ENCODE results near the gene FAM110D.

FAM110D gene

GRCh38 chr1:26122988-26123973 lies 35.6 kb upstream of the FAM110D start:
- Histone ChIP-seq H3K4me3 (ENCODE audit: low read length) (no peak overlapping the region), H3K4me1 (ENCODE audit: control insufficient read depth, insufficient read depth, low read length) (peaks cover 27% of the 10 kb centered on the region), H3K9me3 (ENCODE audit: control insufficient read depth, low read length) (no peaks in the 10 kb centered on the region), H3K9ac (ENCODE audit: low read length) (no peak overlapping the region), H3K36me3 (ENCODE audit: control insufficient read depth, insufficient read depth, low read length, severe bottlenecking) (peaks cover 9% of the 10 kb centered on the region), H3K27me3 (replicated peaks; ENCODE audit: control insufficient read depth, insufficient read depth, low read length) (no peaks in the 10 kb centered on the region)
- DNase-seq (ENCODE audit: low read depth): peak; percentile 51

- Histone ChIP-seq H3K9me3 (ENCODE audit: control insufficient read depth, low read length) (no peaks in the 10 kb centered on the region), H3K9ac (ENCODE audit: low read length) (no peak overlapping the region), H3K36me3 (ENCODE audit: control insufficient read depth, insufficient read depth, low read length, severe bottlenecking) (no peaks in the 10 kb centered on the region), H3K27me3 (replicated peaks; ENCODE audit: control insufficient read depth, insufficient read depth, low read length) (no peaks in the 10 kb centered on the region), H3K4me1 (ENCODE audit: control insufficient read depth, insufficient read depth, low read length) (peaks cover 27% of the 10 kb centered on the region), H3K4me3 (ENCODE audit: low read length) (no peak overlapping the region)
- DNase-seq (ENCODE audit: low read depth): no peak
Measured at GRCh38 chr1:26124418-26125331, 34.2 kb upstream of the FAM110D start.

GRCh38 chr1:26125382-26125781 lies 33.5 kb upstream of the FAM110D start:
- Histone ChIP-seq H3K4me1 (ENCODE audit: control insufficient read depth, insufficient read depth, low read length) (peaks cover 27% of the 10 kb centered on the region), H3K27me3 (replicated peaks; ENCODE audit: control insufficient read depth, insufficient read depth, low read length) (no peaks in the 10 kb centered on the region), H3K4me3 (ENCODE audit: low read length) (no peak overlapping the region), H3K9ac (ENCODE audit: low read length) (no peak overlapping the region), H3K36me3 (ENCODE audit: control insufficient read depth, insufficient read depth, low read length, severe bottlenecking) (no peaks in the 10 kb centered on the region), H3K9me3 (ENCODE audit: control insufficient read depth, low read length) (no peaks in the 10 kb centered on the region)
- no peak for DNase-seq (ENCODE audit: low read depth)

GRCh38 chr1:26125946-26126320 lies 32.9 kb upstream of the FAM110D start:
- H3K9ac ChIP-seq (ENCODE audit: low read length): no peak overlapping the region
- H3K36me3 ChIP-seq (ENCODE audit: control insufficient read depth, insufficient read depth, low read length, severe bottlenecking): no peaks in the 10 kb centered on the region
- H3K9me3 ChIP-seq (ENCODE audit: control insufficient read depth, low read length): no peaks in the 10 kb centered on the region
- no peak overlapping the region for H3K4me3 ChIP-seq (ENCODE audit: low read length)
- no peaks in the 10 kb centered on the region for H3K27me3 ChIP-seq (replicated peaks; ENCODE audit: control insufficient read depth, insufficient read depth, low read length)
- DNase-seq (ENCODE audit: low read depth): no peak
- H3K4me1 ChIP-seq (ENCODE audit: control insufficient read depth, insufficient read depth, low read length): peaks cover 27% of the 10 kb centered on the region

GRCh38 chr1:26126321-26127084 lies 32.4 kb upstream of the FAM110D start:
- H3K4me1 ChIP-seq (ENCODE audit: control insufficient read depth, insufficient read depth, low read length): peaks cover 27% of the 10 kb centered on the region
- H3K9ac ChIP-seq (ENCODE audit: low read length): no peak overlapping the region
- no peak overlapping the region for H3K4me3 ChIP-seq (ENCODE audit: low read length)
- DNase-seq (ENCODE audit: low read depth): no peak
- no peaks in the 10 kb centered on the region for H3K36me3 ChIP-seq (ENCODE audit: control insufficient read depth, insufficient read depth, low read length, severe bottlenecking)
- no peaks in the 10 kb centered on the region for H3K27me3 ChIP-seq (replicated peaks; ENCODE audit: control insufficient read depth, insufficient read depth, low read length)
- no peaks in the 10 kb centered on the region for H3K9me3 ChIP-seq (ENCODE audit: control insufficient read depth, low read length)

- no peak for DNase-seq (ENCODE audit: low read depth)
- Histone ChIP-seq H3K9me3 (ENCODE audit: control insufficient read depth, low read length) (no peaks in the 10 kb centered on the region), H3K36me3 (ENCODE audit: control insufficient read depth, insufficient read depth, low read length, severe bottlenecking) (no peaks in the 10 kb centered on the region)
Measured at GRCh38 chr1:26127235-26128163, 31.4 kb upstream of the FAM110D start.

GRCh38 chr1:26129778-26130177 lies 29.1 kb upstream of the FAM110D start:
- DNase-seq (ENCODE audit: low read depth): no peak
- Histone ChIP-seq H3K4me1 (ENCODE audit: control insufficient read depth, insufficient read depth, low read length) (peaks cover 15% of the 10 kb centered on the region), H3K9me3 (ENCODE audit: control insufficient read depth, low read length) (no peaks in the 10 kb centered on the region), H3K36me3 (ENCODE audit: control insufficient read depth, insufficient read depth, low read length, severe bottlenecking) (no peaks in the 10 kb centered on the region), H3K9ac (ENCODE audit: low read length) (no peak overlapping the region), H3K4me3 (ENCODE audit: low read length) (no peak overlapping the region), H3K27me3 (replicated peaks; ENCODE audit: control insufficient read depth, insufficient read depth, low read length) (no peaks in the 10 kb centered on the region)

More at GRCh38 chr1:26127235-26128163, 31.4 kb upstream of the FAM110D start:
- no peak overlapping the region for H3K9ac ChIP-seq (ENCODE audit: low read length)
- H3K4me1 ChIP-seq (ENCODE audit: control insufficient read depth, insufficient read depth, low read length): peaks cover 27% of the 10 kb centered on the region
- no peak overlapping the region for H3K4me3 ChIP-seq (ENCODE audit: low read length)
- no peaks in the 10 kb centered on the region for H3K27me3 ChIP-seq (replicated peaks; ENCODE audit: control insufficient read depth, insufficient read depth, low read length)

GRCh38 chr1:26130695-26131094 lies 28.2 kb upstream of the FAM110D start:
- no peak for DNase-seq (ENCODE audit: low read depth)
- no peaks in the 10 kb centered on the region for H3K27me3 ChIP-seq (replicated peaks; ENCODE audit: control insufficient read depth, insufficient read depth, low read length)
- H3K9me3 ChIP-seq (ENCODE audit: control insufficient read depth, low read length): no peaks in the 10 kb centered on the region
- H3K36me3 ChIP-seq (ENCODE audit: control insufficient read depth, insufficient read depth, low read length, severe bottlenecking): no peaks in the 10 kb centered on the region
- peaks cover 15% of the 10 kb centered on the region for H3K4me1 ChIP-seq (ENCODE audit: control insufficient read depth, insufficient read depth, low read length)
- no peak overlapping the region for H3K9ac ChIP-seq (ENCODE audit: low read length)
- no peak overlapping the region for H3K4me3 ChIP-seq (ENCODE audit: low read length)

- Histone ChIP-seq H3K4me3 (ENCODE audit: low read length) (no peak overlapping the region), H3K9ac (ENCODE audit: low read length) (no peak overlapping the region), H3K36me3 (ENCODE audit: control insufficient read depth, insufficient read depth, low read length, severe bottlenecking) (no peaks in the 10 kb centered on the region), H3K9me3 (ENCODE audit: control insufficient read depth, low read length) (no peaks in the 10 kb centered on the region), H3K4me1 (ENCODE audit: control insufficient read depth, insufficient read depth, low read length) (peaks cover 4% of the 10 kb centered on the region), H3K27me3 (replicated peaks; ENCODE audit: control insufficient read depth, insufficient read depth, low read length) (no peaks in the 10 kb centered on the region)
- no peak for DNase-seq (ENCODE audit: low read depth)
Measured at GRCh38 chr1:26132128-26132833, 26.6 kb upstream of the FAM110D start.

GRCh38 chr1:26132834-26133167 lies 26.1 kb upstream of the FAM110D start:
- Histone ChIP-seq H3K4me3 (ENCODE audit: low read length) (no peak overlapping the region), H3K4me1 (ENCODE audit: control insufficient read depth, insufficient read depth, low read length) (no peaks in the 10 kb centered on the region), H3K9me3 (ENCODE audit: control insufficient read depth, low read length) (no peaks in the 10 kb centered on the region), H3K36me3 (ENCODE audit: control insufficient read depth, insufficient read depth, low read length, severe bottlenecking) (no peaks in the 10 kb centered on the region), H3K9ac (ENCODE audit: low read length) (no peak overlapping the region), H3K27me3 (replicated peaks; ENCODE audit: control insufficient read depth, insufficient read depth, low read length) (no peaks in the 10 kb centered on the region)
- DNase-seq (ENCODE audit: low read depth): no peak
